ENCODE results near the gene GRIK4. TPM values are rescaled to one million over a fixed set of nuclear protein-coding genes. Genes with fewer than 3 reads are reported as not detected.

The GRIK4 gene
- total and polyA plus RNA-seq, 2 of the 4 experiments (the other 2 are of a cell fraction) = 0.18 to 0.38 TPM

- Histone ChIP-seq H2AFZ (replicated peaks; ENCODE audit: low read length, poor library complexity) (no peak overlapping the region), H3K36me3 (ENCODE audit: control insufficient read depth, insufficient read depth, low read length) (no peaks in the 10 kb centered on the region), H4K20me1 (ENCODE audit: insufficient read depth, low read length) (no peaks in the 10 kb centered on the region), H4K91ac (ENCODE audit: insufficient read depth, low read depth, low read length) (no peak overlapping the region), H3K9me1 (ENCODE audit: insufficient read depth, low read length) (no peaks in the 10 kb centered on the region), H2BK120ac (ENCODE audit: low read depth, low read length) (no peak overlapping the region), H3K18ac (ENCODE audit: low read depth, low read length) (no peak overlapping the region), H3K4me3 (ENCODE audit: insufficient read depth, low read depth, low read length) (no peak overlapping the region), H3K4me2 (ENCODE audit: low read depth, low read length) (no peak overlapping the region), H2AK9ac (replicated peaks; ENCODE audit: low read depth, low read length, poor library complexity) (no peak overlapping the region), H3K27me3 (ENCODE audit: control insufficient read depth, insufficient read depth, low read length) (peaks cover 33% of the 10 kb centered on the region), H3K56ac (ENCODE audit: extremely low read depth, insufficient read depth, low read length) (no peak overlapping the region), H3K9ac (ENCODE audit: low read depth, low read length) (no peak overlapping the region), H3K14ac (replicated peaks; ENCODE audit: low read depth, low read length) (no peak overlapping the region), H3K27ac (ENCODE audit: insufficient read depth, low read length) (no peak overlapping the region), H4K5ac (ENCODE audit: low read depth, low read length) (no peak overlapping the region), H2BK5ac (ENCODE audit: low read depth, low read length, poor library complexity, severe bottlenecking) (no peak overlapping the region), H2AK5ac (ENCODE audit: low read depth, low read length) (no peak overlapping the region), H2BK15ac (ENCODE audit: low read depth, low read length) (no peak overlapping the region), H4K8ac (ENCODE audit: low read depth in 2 of 2, low read length in 2 of 2) (no peak overlapping the region), H2BK20ac (ENCODE audit: low read depth, low read length) (no peak overlapping the region), H3K9me3 (ENCODE audit: control insufficient read depth, insufficient read depth, low read length) (no peaks in the 10 kb centered on the region), H3K4ac (ENCODE audit: low read depth, low read length) (no peak overlapping the region), H3K23ac (ENCODE audit: low read depth, low read length) (no peak overlapping the region), H3K79me1 (ENCODE audit: low read depth in 1 of 2, low read length in 2 of 2) (no peaks in the 10 kb centered on the region), H3K4me1 (ENCODE audit: control insufficient read depth, insufficient read depth, low read length) (no peaks in the 10 kb centered on the region)
- WGBS, 2 experiments (ENCODE audit: extremely low coverage in 2 of 2, insufficient read length in 1 of 2) = 60% methylated on average over 1 of the region's 21 CpGs; no CpG with 5 or more reads in 1 of the 2 experiments
- TF ChIP-seq MXI1 (IDR thresholded peaks at IDR 0.05; ENCODE audit: borderline replicate concordance, low read depth, low read length) = no peak
- no peak for TF ChIP-seq SMC3 (IDR thresholded peaks at IDR 0.05; ENCODE audit: low read depth, low read length)
- TF ChIP-seq RFX5 (IDR thresholded peaks at IDR 0.05; ENCODE audit: low read depth, low read length) = no peak
- no peak for TF ChIP-seq MAZ (IDR thresholded peaks at IDR 0.05; ENCODE audit: borderline replicate concordance, low read depth, low read length)
- TF ChIP-seq CEBPB (IDR thresholded peaks at IDR 0.05; ENCODE audit: low read depth, low read length) = no peak
- TF ChIP-seq, protein P1, sequence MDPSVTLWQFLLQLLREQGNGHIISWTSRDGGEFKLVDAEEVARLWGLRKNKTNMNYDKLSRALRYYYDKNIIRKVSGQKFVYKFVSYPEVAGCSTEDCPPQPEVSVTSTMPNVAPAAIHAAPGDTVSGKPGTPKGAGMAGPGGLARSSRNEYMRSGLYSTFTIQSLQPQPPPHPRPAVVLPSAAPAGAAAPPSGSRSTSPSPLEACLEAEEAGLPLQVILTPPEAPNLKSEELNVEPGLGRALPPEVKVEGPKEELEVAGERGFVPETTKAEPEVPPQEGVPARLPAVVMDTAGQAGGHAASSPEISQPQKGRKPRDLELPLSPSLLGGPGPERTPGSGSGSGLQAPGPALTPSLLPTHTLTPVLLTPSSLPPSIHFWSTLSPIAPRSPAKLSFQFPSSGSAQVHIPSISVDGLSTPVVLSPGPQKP (IDR thresholded peaks at IDR 0.05; ENCODE audit: borderline replicate concordance, low read depth, low read length) = no peak
- no peak for TF ChIP-seq RCOR1 (IDR thresholded peaks at IDR 0.05; ENCODE audit: insufficient replicate concordance, low read length)
- dilution Hi-C loops (cut with HindIII; ENCODE audit: low sequenced_read_pairs, unreplicated experiment) (no loop called here), in situ Hi-C loops (cut with MboI; ENCODE audit: low sequenced_read_pairs) (no loop called here), intact Hi-C loops (cut with micrococcal nuclease) (loop anchor here (10.0 kb wide), 1 partner anchor 1110 kb away; no protein-coding TSS in a partner anchor)
- DNase-seq = no peak
- no TSS peak for BruUV-seq (replicated peaks)
- ATAC-seq (ENCODE audit: low read depth) = no peak
- ChIA-PET POLR2A (ENCODE audit: unreplicated experiment) (no interaction called here), CTCF (interaction anchor here (0.5 kb wide), 1 partner anchor 292 kb away, joined by 3 read pairs; no protein-coding TSS in a partner anchor)
Observed at GRCh38 chr11:120814531-120815318, 303.2 kb downstream of the GRIK4 start.
